Measurements from ENCODE around the gene PLXNB3.
"Not testable (repeated sequence)": the region's sequence is repeated elsewhere in the genome, so short reads cannot be mapped to it uniquely, and the experiment has no call there.

The PLXNB3 gene

DNA sequence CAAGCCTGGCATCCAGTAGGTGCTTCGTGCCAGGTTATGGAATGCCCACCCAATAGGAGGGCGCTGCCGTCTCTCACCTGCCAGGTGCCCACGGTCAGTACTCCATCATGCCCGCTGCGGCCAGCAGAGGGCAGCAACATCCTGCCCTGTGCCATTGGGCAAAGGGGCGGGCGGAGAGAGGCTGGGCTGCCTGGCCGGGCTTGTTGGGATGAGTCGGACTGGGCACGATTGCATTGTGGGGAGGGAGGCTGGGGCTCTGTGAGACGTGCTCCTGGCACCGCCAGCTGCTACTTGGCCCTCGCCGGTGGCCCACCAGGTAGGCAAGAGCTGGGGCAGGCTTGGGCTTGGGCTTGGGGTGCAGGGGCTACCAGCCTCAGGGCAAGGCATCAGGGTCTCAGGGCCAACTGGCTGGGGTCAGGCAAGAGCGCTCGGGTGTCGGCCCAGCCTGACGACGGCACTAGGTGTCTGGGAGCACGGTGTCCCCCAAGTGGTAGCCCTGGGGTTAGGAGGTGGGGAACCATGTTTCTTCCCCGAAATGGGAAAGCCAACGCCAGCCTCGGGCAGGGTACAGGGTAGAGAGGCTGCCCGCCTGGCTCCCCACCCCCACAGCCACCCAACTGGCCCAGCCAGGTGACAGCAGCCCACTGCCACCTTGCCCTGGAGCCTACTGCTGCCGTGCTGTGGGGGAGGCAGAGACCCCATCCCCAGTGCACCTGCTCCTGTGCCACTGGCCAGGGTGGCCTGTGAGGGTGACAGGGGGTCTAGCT, at the start of gene PLXNB3:
TSS of gene PLXNB3 (plus strand) at position 261 of the 767 bp plus-strand sequence. CDS start 1,287 bp downstream, outside the sequence.
- peak; percentile 77 for DNase-seq

DNA sequence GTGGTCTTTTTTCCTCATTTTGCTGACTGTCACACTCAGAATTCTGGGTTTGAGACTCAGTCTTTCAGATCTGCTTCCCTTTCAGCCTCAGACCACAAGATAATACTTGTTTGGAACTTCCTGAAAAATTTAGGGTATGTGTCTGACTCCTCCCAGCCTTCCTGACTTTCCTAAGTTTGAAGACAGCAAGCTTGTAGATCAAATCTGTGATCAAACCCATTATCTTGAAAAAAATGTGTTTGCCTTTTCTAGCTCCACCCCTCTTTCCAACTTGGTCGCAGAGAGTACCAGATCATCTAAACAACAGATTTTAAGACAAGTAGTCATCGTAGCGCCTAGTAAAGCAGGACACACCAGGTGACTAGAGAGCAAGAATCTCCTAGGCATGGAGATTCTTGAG, 49.8 kb upstream of the PLXNB3 start:
- peak; percentile 18 for DNase-seq

DNA sequence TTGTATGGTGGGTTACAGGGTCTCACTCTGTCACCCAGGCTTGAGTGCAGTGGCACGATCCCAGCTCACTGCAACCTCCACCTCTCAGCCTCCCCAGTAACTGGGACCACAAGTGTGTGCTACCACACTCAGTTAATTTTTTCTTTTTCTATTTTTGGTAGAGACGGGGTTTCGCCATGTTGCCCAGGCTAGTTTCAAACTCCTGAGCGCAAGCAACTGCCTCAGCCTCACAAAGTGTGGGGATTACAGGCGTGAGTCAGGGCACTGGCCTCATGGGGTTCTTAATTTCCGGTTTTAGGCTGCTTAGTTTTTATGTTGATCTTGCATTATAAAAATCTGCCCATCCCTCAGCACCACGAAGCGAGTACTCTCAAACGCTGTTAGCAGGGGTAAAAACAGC, 46.6 kb upstream of the PLXNB3 start:
- DNase-seq = no peak

DNA sequence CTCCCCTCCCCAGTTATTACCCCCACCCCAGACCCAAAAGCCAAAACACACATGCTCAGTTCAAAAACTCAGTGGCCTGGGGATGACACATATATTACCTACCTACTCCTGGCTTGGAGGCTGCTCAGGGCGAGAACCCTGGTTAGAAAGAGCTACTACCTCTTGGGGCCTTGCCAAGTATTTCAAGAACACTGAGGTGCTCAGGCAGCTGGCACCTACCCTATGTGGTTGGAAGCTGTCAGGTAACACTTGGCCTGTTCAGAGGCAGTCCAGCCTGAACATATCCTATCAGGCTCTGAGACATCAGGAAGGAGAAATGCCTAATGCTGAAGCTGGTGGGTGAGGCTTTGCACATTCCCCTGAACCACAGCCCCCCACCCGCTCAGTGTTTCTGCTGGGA, 44.8 kb upstream of the PLXNB3 start:
- no peak for DNase-seq

DNA sequence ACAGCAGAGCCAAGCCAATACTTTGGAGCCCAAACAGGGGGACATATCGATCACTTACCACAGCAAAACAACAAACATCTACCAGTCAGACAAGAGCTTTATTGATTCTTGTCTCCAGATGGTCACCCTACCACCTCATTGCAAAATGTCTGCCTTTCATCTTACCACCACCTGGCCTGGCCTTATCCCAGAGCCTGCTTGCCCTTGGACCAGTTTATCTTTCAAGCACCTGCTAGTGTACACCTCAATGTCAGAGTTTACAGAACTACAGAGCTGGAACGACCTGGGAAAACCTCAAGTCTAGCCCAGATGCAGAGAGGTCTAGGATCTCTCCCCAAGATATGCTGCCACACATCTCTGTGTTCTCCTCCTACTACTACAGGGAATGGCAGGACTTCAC, 44.3 kb upstream of the PLXNB3 start:
- DNase-seq = no peak

DNA sequence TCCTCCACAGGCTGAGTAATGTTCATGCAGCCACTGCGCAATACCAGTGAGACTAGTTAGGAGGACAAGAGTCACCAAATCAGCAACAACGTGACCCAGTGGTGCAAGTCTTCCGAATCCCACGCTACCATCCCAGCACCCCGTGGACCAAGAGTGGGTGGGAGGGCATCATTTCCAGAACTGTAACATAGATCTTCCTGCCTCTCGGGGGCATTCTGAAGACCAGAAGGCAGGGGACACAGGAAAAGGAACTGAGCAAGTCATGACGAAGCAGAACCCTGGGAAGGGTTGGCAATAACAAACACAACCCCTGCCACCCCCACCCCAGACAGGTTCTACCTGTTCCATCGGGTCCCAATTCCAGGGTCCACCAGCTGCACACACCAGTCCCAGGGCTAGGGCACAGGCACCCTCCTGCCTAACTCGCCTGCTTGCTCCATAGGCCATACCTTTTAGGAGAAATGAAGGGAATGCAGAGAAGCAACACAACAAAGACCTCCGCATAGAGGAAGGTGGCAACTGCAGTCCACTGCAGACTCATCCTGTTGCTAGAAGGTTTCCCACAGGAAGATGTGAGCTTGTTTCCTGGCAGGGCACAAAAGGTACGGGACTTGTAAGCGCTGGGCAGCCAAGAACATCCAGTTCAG, 41.2 kb upstream of the PLXNB3 start:
- peak; percentile 89 for DNase-seq

DNA sequence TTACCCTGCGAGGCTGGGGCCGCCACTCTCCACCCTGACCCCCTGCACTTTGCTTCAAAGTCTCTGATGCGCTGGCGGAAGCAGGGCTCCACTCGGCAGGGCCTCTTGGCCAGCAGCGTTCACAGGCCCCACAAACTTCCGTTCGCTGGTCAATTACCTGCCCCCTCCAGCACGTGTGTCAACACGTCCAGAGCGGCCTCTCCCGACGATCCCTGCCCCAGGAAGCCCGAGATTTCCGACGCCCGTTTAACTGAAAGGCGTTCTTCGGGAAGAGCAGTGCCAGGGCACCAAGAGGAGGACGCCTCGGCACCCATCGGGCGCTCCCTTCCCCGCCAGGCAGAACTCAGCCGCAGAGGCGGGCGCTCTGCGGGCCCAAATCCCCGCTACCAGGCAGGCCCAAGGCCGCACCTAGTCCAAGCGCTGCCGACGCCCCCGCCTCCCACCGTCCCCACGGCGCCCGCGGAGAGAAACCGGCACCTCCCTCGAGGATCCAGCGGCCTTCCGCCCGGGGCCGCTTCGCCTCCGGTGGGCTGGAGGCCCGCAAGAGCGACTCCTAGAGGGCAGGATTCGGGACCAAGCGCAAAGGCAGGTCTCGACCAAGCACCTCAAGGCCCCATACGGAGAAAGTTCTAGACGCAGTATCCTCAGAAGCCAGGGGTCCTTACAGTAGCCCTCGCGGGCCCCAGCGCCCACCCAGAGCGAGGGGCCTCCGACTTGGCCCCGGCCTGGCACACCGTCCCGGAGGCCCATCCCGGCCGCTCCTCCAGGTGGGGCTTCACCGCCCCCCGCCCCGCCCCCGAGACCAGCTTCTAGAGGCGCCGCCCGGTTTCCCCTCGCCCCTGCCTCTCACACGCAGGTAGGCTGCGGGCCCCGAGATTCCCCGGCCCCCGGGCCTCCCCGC, 40.4 kb upstream of the PLXNB3 start:
- peak; percentile 24 for DNase-seq

DNA sequence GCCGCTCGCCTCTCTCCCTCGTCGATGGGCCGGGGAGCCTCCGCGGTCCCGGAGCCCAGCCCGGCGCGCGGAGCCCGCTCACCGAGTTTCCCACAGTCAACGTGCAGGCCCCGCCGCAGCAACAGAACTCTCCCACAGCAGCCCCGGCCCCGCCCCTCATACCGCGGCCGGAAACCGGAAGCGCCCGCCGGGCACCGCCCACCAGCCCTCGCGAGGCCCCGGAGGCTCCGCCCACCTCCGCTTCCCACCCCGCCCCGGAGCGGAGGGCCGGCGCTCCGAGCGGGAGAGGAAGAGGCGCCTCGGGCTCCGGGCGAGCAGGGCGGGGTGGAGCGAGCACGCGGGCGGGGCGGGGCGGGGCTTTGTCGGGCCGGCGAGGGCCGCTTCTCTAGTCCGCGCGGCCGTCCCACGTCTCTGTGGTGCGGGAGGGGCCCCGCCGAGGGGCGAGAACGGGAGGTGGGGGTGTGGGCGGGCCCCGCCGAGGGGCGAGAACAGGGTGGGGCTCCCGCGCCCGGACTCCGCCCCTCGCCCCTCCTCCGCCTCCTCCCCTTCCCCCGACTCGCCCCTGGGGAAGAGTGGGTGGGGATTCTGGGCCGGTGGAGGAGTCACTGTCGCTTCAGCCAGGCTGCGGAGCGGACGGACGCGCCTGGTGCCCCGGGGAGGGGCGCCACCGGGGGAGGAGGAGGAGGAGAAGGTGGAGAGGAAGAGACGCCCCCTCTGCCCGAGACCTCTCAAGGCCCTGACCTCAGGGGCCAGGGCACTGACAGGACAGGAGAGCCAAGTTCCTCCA, 39.6 kb upstream of the PLXNB3 start, which contains the start of the genes ABCD1 and BCAP31:
TSS of gene ABCD1 (plus strand) at position 605 of the 787 bp plus-strand sequence. CDS start 411 bp downstream, outside the sequence.
TSS of gene BCAP31 (minus strand) at position 136 of the 787 bp plus-strand sequence. CDS start 1,143 bp downstream, outside the sequence.
- DNase-seq = peak; percentile 94

DNA sequence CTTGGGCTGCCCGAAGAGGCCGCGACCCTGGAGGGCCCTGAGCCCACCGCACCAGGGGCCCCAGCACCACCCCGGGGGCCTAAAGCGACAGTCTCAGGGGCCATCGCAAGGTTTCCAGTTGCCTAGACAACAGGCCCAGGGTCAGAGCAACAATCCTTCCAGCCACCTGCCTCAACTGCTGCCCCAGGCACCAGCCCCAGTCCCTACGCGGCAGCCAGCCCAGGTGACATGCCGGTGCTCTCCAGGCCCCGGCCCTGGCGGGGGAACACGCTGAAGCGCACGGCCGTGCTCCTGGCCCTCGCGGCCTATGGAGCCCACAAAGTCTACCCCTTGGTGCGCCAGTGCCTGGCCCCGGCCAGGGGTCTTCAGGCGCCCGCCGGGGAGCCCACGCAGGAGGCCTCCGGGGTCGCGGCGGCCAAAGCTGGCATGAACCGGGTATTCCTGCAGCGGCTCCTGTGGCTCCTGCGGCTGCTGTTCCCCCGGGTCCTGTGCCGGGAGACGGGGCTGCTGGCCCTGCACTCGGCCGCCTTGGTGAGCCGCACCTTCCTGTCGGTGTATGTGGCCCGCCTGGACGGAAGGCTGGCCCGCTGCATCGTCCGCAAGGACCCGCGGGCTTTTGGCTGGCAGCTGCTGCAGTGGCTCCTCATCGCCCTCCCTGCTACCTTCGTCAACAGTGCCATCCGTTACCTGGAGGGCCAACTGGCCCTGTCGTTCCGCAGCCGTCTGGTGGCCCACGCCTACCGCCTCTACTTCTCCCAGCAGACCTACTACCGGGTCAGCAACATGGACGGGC, 38.8 kb upstream of the PLXNB3 start:
- no peak for DNase-seq

DNA sequence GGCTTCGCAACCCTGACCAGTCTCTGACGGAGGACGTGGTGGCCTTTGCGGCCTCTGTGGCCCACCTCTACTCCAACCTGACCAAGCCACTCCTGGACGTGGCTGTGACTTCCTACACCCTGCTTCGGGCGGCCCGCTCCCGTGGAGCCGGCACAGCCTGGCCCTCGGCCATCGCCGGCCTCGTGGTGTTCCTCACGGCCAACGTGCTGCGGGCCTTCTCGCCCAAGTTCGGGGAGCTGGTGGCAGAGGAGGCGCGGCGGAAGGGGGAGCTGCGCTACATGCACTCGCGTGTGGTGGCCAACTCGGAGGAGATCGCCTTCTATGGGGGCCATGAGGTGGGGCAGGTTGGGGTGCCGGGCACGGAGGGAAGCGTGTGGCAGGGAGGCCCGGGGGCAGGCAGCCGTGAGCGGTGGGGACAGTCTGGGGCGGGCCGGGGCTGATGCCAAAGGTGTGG, 38.2 kb upstream of the PLXNB3 start:
- no peak for DNase-seq

DNA sequence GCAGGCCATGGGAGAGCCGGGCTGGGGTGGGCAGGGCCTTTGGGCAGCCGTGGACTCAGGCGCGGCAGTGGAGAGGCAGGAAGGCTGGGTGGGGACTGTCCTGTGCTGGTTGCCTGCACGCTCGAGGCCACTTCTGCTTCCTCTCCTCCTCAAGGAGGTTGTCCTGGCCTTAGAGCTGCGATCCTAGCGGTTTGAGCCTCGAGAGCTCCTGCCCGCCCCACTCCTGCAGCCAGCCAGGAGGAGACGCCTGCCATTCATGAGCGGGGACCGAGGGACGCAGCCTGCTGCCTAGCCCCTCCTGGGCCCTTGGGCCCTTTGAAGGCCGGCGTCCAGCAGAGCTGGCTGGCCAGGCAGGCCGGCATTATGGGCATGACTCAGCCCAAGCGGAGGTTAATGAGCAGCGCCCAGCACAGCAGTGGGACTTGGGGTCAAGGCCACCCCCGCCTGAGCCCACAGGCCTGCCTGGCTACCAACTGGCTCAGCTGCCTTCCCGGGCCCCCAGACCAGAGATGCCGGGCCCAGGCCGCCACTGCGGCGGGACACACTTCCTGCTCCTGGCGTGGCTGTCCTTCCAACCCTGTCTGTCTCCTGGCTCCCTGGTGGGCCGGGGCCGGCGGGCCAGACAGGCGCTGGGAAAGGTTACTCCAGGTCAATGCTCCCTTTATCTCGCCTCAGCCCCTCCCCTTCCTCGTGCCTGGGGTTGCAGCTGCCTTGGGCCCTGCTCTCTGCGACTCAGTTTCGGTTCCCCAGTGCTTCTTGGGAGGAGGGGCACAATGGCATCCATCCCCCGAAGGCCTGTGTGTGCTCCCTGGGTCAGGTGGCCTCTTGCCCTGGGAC, 37.5 kb upstream of the PLXNB3 start:
- peak; percentile 87 for DNase-seq

DNA sequence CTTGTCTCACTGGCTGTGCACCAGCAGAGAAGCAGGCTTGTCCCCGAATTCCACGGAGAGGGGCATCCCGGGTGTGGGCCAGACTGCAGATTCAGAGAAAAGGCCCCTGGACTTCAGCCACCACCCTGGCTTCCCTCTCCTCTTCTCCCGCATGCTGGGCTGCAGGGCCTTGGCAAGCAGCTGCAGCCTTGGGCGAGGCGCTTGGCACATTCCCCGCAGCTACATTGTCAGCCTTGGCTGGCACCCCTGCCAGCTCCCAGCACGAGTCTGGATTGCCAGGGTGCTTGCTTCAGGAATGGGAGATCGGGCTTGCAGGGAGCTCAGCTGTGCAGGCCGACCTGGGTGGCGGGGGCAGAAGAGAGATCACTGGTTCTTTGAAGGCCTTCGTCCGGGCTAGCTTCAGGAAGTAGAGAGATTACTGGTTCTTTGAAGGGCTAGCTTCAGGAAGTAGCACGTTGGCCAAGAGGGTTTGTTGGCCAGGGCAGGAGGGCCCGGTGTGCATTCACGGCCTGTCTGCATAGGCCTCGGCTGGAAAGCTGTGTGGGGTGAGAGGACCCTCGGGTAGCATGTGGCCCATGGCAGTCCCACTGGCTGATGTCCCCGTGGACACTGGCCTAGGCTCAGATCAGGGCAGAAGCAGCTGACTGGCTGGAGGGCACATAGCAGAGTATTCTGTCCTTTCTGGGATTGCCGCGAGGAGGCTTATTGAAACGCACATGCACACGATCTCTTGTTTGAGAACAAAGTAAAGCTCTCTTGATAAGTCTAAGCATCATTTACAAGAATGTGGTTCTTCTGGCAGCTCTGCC, 36.7 kb upstream of the PLXNB3 start:
- peak; percentile 12 for DNase-seq

DNA sequence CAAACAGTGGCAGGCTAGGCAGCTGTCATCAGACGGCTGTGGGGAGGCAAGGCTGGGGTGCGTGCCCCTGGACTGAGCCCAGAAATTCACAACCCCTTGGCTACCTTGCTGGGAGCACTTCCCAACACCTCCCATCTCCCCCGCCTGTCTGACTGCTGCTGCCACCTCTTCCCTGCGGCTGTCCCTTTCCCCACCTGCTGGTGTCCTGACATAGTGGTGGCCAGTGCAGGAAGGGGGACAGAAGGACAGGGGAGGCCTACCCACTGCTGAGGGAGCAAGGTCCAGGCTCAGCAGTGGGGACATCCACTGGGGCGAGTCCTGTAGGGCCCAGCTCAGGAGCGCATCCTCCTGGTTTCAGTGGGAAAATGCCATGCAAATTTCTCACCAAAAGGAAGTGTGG, 36.0 kb upstream of the PLXNB3 start:
- DNase-seq = no peak

DNA sequence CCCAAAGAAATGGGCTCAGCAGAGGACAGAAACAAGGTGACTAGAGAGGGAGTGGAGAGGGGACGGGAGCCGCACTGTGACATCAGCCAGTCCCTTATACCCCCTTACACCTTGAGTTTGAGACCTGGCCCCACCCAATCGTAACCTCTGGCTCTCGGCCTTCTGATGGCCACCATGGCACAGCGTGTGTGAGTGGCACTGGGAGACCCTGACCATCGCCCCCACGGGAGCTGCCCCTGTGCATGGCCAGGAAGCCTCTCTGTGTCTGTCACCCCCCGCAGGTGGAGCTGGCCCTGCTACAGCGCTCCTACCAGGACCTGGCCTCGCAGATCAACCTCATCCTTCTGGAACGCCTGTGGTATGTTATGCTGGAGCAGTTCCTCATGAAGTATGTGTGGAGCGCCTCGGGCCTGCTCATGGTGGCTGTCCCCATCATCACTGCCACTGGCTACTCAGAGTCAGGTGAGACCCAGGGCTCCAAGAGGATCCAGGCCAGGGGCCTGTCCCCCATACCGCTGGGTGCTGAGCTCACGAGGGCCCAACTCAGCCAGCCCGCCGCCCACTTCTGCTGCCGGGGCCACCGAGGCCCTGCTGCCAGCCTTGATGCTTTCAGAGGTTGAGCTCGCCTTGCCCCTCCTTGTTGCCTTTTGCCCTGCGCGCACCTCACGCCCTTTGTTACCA, 35.0 kb upstream of the PLXNB3 start:
- DNase-seq = no peak

DNA sequence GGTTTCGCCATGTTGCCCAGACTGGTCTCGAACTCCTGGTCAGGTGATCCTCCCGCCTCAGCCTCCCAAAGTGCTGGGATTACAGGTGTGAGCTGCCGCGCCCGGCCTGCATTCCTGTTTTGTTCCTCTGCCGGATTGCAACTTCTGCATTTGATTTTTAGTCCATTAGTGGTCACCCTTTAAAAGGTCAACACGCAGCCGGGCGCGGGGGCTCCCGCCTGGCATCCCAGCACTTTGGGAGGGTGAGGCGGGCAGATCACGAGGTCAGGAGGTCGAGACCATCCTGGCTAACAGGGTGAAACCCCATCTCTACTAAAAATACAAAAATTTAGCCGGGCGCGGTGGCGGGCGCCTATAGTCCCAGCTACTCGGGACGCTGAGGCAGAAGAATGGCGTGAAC, 33.9 kb upstream of the PLXNB3 start:
- not testable (repeated sequence) for DNase-seq

DNA sequence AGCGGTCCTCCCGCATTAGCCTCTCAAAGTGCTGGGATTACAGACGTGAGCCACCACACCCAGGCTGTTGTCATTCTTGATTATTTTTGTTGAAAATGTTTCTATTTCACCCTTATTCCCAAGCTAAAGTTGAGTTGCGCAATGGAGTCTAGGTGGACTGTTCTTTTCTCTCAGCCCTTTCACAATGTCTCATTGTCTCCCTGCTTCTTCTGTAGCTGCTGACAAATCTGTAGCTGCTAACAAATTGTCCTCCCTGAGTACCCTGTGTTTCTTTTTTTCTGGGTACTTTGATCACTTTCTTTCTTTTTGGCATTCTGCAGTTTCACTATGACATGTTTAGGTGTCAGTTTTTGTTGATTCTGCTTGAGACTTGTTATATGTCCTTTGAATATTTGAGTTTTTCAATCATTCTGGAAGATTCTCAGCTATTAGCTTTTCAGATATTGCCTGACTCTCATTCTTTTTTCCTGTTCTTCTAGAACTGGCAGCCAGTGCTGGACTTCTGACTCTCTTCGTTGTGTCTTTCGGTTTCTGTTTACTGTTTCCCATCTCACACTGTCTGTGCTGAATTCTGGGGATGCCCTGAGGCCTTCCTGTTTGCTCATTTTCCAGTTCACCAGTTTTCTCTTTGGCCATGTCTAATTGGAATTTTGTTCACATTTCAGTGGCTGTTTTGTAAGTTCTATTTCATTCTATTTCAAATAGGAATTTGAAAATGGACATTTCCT, 32.8 kb upstream of the PLXNB3 start:
- peak; percentile 66 for DNase-seq

DNA sequence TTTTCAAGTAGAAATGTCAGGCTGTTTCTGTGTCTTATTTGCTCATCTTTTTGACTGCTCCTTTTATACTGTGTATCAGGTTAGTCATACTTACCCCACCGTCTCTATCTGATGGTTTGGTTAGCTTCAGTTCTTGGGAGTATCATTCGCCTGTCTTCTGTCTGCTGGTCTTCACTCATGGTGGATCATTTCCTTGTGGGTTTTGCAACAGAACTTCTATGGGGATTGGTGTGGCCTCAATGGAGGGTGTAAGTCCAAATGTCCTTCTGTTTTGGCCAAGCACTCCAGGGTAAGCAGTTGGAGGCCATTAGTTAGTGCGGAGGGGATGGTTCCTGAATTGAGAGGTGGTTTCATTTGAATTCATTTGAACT, 32.2 kb upstream of the PLXNB3 start:
- DNase-seq = no peak

DNA sequence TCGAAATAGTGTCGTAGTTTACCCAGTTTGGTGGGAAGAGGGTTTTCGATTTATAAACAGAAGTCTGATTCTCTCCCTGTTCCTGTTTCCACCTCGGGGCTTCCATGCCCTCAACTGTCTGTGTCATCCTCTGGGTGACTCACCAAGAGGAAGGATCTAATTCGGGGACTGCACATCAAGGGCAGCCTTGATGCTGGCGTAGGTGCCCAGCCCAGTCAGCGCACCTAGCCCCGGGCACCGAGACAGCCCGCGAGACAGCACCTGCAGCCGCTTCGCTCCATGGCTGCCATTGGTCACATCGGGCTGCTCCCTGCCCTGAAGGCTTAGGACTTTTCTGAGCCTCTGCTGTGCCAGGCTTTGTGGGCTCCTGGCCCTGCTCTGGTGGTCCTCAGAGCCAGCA, 31.6 kb upstream of the PLXNB3 start:
- DNase-seq = peak; percentile 84

Data from suppressor macrophage treated with lipopolysaccharide for 4 hours (primary cell).